ENCODE results near the gene DLG2. TPM values are rescaled to one million over a fixed set of nuclear protein-coding genes. Genes with fewer than 3 reads are reported as not detected.
"Not testable (repeated sequence)": the region's sequence is repeated elsewhere in the genome, so short reads cannot be mapped to it uniquely, and the experiment has no call there.

Gene DLG2
- total RNA-seq, 4 donors from 2014 or later = 11.0 to 34.2 (median 19.8) TPM

DNA sequence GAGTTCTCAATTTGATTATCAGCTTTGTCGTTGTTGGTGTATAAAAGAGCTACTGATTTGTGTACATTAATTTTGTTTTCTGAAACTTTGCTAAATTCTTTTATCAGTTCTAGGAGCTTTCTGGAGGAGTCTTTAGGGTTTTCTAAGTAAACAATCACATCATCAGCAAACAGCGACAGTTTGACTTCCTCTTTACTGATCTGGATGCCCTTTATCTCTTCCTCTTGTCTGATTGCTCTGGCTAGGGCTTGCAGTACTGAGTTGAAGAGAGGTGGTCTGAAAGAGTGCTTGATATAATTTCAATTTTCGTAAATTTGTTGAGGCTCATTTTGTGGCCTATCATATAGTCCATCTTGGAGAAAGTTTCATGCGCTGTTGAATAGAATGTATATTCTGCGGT lies 213.0 kb downstream of the DLG2 start:
- Histone ChIP-seq H3K27me3 (no peaks in the 10 kb centered on the region), H3K9me3 (peaks cover 0 to 46% (median 0%) of the 10 kb centered on the region in 3 donors), H3K4me1 (no peaks in the 10 kb centered on the region), H3K27ac (no peak overlapping the region), H3K4me3 (no peak overlapping the region), H3K36me3 (no peaks in the 10 kb centered on the region)
- TF ChIP-seq POLR2A (IDR thresholded peaks at IDR 0.05) = no peak
- no peak for TF ChIP-seq EP300 (IDR thresholded peaks at IDR 0.05)
- no peak for ATAC-seq
- 78 to 97% methylated on average over 5 of the region's 5 CpGs for WGBS, 2 donors (ENCODE audit: low coverage in 1 of 2)

DNA sequence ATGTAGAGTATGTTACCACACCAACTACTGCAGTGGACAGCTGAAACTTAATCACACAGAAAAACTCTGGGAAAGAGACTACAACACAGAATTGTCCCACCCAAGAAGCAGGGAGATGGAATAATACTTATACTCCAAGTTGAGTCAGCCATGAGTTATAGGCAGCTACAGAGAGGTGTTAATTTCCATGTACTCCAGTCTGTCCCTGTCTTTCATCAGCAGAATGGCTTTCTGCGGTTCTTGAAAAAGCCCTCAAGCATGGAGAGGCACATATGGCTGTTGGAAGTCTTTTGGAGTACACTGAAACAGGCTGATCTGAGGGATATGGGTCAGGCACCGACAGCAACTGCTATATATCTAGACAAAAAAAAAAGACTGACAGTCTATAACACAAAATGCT lies 219.5 kb downstream of the DLG2 start:
- TF ChIP-seq, protein P1, sequence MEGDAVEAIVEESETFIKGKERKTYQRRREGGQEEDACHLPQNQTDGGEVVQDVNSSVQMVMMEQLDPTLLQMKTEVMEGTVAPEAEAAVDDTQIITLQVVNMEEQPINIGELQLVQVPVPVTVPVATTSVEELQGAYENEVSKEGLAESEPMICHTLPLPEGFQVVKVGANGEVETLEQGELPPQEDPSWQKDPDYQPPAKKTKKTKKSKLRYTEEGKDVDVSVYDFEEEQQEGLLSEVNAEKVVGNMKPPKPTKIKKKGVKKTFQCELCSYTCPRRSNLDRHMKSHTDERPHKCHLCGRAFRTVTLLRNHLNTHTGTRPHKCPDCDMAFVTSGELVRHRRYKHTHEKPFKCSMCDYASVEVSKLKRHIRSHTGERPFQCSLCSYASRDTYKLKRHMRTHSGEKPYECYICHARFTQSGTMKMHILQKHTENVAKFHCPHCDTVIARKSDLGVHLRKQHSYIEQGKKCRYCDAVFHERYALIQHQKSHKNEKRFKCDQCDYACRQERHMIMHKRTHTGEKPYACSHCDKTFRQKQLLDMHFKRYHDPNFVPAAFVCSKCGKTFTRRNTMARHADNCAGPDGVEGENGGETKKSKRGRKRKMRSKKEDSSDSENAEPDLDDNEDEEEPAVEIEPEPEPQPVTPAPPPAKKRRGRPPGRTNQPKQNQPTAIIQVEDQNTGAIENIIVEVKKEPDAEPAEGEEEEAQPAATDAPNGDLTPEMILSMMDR (IDR thresholded peaks at IDR 0.05) = no peak
- TF ChIP-seq EP300 (IDR thresholded peaks at IDR 0.05) (no peak), POLR2AphosphoS5 (IDR thresholded peaks at IDR 0.05) (no peak), POLR2A (IDR thresholded peaks at IDR 0.05) (no peak)
- Histone ChIP-seq H3K4me3 (no peak overlapping the region), H3K27me3 (no peaks in the 10 kb centered on the region), H3K9me3 (peaks cover 0 to 10% (median 0%) of the 10 kb centered on the region in 3 donors), H3K4me1 (no peaks in the 10 kb centered on the region), H3K36me3 (no peaks in the 10 kb centered on the region), H3K27ac (no peak overlapping the region)
- ATAC-seq = no peak
- 53 to 92% methylated on average over 1 to 2 of the region's 2 CpGs for WGBS, 2 donors (ENCODE audit: low coverage in 1 of 2)

DNA sequence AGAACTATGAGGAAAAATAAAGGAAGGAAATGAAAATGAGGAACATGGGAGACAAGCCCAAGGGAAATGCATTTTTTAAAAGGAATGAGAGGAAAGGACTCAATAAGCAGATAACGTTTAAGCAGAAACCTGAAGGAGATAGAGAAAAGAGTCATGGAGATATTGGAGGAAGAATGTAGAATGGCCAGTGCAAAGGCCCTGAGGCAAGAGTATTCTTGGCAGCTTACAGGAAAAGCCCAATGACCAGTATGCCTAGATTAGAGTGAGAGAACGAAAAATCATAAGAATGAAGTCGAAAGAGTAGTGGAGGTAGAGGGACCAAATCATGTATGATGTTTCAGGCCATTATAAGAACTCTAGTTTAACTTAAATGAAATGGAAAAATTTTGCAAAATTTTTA lies 220.3 kb downstream of the DLG2 start:
- peaks cover 0 to 16% (median 0%) of the 10 kb centered on the region in 3 donors for H3K9me3 ChIP-seq
- TF ChIP-seq POLR2A (IDR thresholded peaks at IDR 0.05) (no peak), POLR2AphosphoS5 (IDR thresholded peaks at IDR 0.05) (no peak), EP300 (IDR thresholded peaks at IDR 0.05) (no peak)
- TF ChIP-seq, protein P1 (IDR thresholded peaks at IDR 0.05) = no peak
- no peaks in the 10 kb centered on the region for H3K27me3 ChIP-seq
- H3K4me1 ChIP-seq = no peaks in the 10 kb centered on the region
- ATAC-seq = no peak
- H3K36me3 ChIP-seq = no peaks in the 10 kb centered on the region
- H3K27ac ChIP-seq = no peak overlapping the region
- H3K4me3 ChIP-seq = no peak overlapping the region
- 84 to 100% methylated on average over 1 to 3 of the region's 3 CpGs for WGBS, 2 donors (ENCODE audit: low coverage in 1 of 2)

DNA sequence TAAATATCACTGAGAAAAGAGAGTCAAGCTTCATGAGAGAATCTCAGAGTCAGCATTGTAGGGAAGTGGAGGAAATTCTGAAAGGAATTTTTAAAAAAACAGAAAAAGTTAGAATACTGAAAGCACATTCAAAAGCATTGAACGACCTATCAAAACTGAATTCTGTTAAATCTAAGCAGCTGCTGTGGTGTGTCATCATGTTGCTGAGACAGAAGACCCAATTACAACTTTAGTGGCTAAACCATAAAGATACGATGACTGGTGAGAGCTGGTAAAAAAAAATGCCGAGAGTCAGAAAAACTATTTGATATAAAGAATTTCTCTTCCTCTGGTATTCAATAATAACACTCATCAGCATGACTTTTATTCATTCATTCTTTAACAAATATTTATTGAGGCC lies 220.8 kb downstream of the DLG2 start:
- no peak for ATAC-seq
- no peaks in the 10 kb centered on the region for H3K27me3 ChIP-seq
- no peak overlapping the region for H3K4me3 ChIP-seq
- no peaks in the 10 kb centered on the region for H3K4me1 ChIP-seq
- 88 to 92% methylated on average over 3 of the region's 3 CpGs for WGBS, 2 donors (ENCODE audit: low coverage in 1 of 2)
- H3K27ac ChIP-seq = no peak overlapping the region
- peaks cover 0 to 20% (median 0%) of the 10 kb centered on the region in 3 donors for H3K9me3 ChIP-seq
- H3K36me3 ChIP-seq = no peaks in the 10 kb centered on the region
- TF ChIP-seq EP300 (IDR thresholded peaks at IDR 0.05) (no peak), POLR2A (IDR thresholded peaks at IDR 0.05) (no peak), POLR2AphosphoS5 (IDR thresholded peaks at IDR 0.05) (no peak)
- TF ChIP-seq, protein P1 (IDR thresholded peaks at IDR 0.05) = no peak

DNA sequence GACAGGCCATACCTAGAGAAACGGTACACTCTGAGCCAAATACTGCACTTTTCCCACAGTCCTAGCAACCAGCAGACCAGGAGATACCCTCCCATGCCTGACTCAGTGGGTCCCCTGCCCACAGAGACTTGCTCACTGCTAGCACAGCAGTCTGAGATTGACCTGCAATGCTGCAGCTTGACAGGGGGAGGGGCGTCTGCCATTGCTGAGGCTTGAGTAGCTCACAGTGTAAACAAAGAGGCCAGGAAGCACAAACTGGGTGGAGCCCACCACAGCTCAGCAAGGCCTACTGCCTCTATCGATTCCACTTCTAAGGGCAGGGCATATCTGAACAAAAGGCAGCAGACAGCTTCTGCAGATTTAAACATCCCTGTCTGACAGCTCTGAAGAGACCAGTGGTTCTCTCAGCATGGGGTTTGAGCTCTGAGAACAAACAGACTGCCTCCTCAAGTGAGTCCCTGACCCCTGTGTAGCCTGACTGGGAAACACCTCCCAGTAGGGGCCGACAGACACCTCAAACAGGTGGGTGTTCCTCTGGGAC lies 231.6 kb downstream of the DLG2 start:
- H3K36me3 ChIP-seq, H3K4me3 ChIP-seq, H3K27me3 ChIP-seq, H3K4me1 ChIP-seq, H3K27ac ChIP-seq, ATAC-seq: not testable (repeated sequence)
- WGBS, 2 donors (ENCODE audit: low coverage in 1 of 2) = 30 to 60% methylated on average over 1 to 2 of the region's 4 CpGs
- H3K9me3 ChIP-seq = peaks cover 0 to 17% (median 0%) of the 10 kb centered on the region in 3 donors

DNA sequence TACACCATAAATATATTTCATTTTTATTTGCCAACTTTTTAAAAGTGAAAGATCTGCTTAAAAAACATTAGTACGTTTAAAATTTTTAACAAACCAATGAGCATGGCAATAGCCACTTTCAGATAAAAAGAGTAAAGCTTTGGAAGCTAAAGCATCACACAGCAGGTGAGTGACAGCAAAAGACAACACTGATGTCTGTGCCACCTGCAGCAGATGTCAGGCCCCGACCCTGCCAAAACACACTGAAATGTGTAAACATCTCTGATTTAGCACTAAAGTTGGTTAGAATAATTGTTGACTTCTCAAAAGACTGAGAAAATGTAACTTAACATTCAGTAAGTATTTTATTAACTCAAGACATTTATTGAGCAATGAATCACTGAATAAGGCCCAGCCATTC lies 232.9 kb downstream of the DLG2 start:
- no peaks in the 10 kb centered on the region for H3K36me3 ChIP-seq
- no peak for ATAC-seq
- TF ChIP-seq POLR2AphosphoS5 (IDR thresholded peaks at IDR 0.05) (no peak), EP300 (IDR thresholded peaks at IDR 0.05) (no peak), POLR2A (IDR thresholded peaks at IDR 0.05) (no peak)
- TF ChIP-seq, protein P1 (IDR thresholded peaks at IDR 0.05) = no peak
- WGBS, 2 donors (ENCODE audit: low coverage in 1 of 2) = 55 to 56% methylated on average over 2 of the region's 2 CpGs
- no peaks in the 10 kb centered on the region for H3K4me1 ChIP-seq
- H3K27ac ChIP-seq = no peak overlapping the region
- no peaks in the 10 kb centered on the region for H3K27me3 ChIP-seq
- H3K4me3 ChIP-seq = no peak overlapping the region
- H3K9me3 ChIP-seq = peaks cover 0 to 13% (median 0%) of the 10 kb centered on the region in 3 donors
